Colonic mucosa (tissue), 4 donors: Measurements from ENCODE around the gene FBXL15. TPM values are rescaled to one million over a fixed set of nuclear protein-coding genes. Genes with fewer than 3 reads are reported as not detected.

ENCODE experiments used
- DNase-seq: peaks from one replicate; pipeline ENCODE4 v3.0.0-alpha.2; 2020
- H3K27ac ChIP-seq: fragments of 200-600 bp; one replicate; pipeline ENCODE4 v1.8.0; 2021
- H3K27me3 ChIP-seq: fragments of 200-600 bp; one replicate; pipeline ENCODE4 v1.8.0; 2021
- H3K36me3 ChIP-seq: fragments of 200-600 bp; one replicate; pipeline ENCODE4 v1.8.0; 2021
- H3K4me1 ChIP-seq: fragments of 200-600 bp; one replicate; pipeline ENCODE4 v1.8.0; 2021; ENCODE audit warnings: mild to moderate bottlenecking
- H3K4me3 ChIP-seq: fragments of 200-600 bp; one replicate; pipeline ENCODE4 v1.8.0; 2021
- H3K9ac ChIP-seq, 2 donors: one replicate each; pipeline ENCODE4 v1.7.0; 2013; ENCODE audit warnings: control low read depth in 2 of 2, low read depth in 2 of 2, low read length in 2 of 2
- H3K9me3 ChIP-seq: fragments of 200-600 bp; one replicate; pipeline ENCODE4 v1.8.0; 2021
- intact Hi-C: fragments of 100-400 bp; cut with DNase I; formaldehyde crosslinking; loops from one replicate; pipeline ENCODE4 v1.14.1; 2022
- total RNA-seq, 2 donors: library from RNA; stranded (reverse); fragmentation: NEBNext Ultra II Directional in 1 of 2; extraction: Animal tissue kit (Norgen Biotek cat#: 25700) in 1 of 2; gene quantifications; one replicate each; pipeline ENCODE4 v1.2.1, GENCODE V29; 2021
- TF ChIP-seq, protein P1 (sequence below): fragments of 200-600 bp; IDR thresholded peaks from one replicate; pipeline ENCODE4 v1.8.0; 2022; ENCODE audit warnings: antibody characterized with exemption, mild to moderate bottlenecking
- donor health status: healthy.
- donor health status: DM: no; HTN: no; CAD: no.
- donor health status: DM: no; HTN: no; CAD: no.

FBXL15 gene
- total RNA-seq, 2 donors from 2014 or later = 23.7 to 37.3 TPM

DNA sequence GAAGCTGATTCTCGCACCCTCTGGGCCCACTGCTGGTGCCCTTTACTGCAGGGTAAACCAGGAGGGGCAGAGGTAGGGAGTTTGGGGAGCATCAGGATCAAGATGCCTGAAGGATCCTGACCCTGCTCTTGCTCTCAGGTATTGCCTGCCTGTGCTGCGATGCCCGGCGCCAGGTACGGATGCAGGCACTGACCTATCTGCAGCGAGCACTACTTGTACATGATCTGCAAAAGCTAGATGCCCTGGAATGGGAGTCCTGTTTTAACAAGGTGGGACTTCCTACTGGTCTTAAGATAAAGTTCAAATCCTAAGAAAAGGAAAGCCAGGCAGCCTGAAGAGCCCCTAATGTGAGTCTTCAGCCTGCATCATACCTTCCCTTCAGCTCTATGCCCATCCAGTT, 41.3 kb upstream of the FBXL15 start:
- H3K36me3 ChIP-seq = peaks cover 32% of the 10 kb centered on the region
- no peaks in the 10 kb centered on the region for H3K9me3 ChIP-seq
- intact Hi-C loops = no loop called here
- no peak overlapping the region for H3K9ac ChIP-seq
- H3K27ac ChIP-seq = no peak overlapping the region
- no peaks in the 10 kb centered on the region for H3K4me1 ChIP-seq
- TF ChIP-seq, protein P1, sequence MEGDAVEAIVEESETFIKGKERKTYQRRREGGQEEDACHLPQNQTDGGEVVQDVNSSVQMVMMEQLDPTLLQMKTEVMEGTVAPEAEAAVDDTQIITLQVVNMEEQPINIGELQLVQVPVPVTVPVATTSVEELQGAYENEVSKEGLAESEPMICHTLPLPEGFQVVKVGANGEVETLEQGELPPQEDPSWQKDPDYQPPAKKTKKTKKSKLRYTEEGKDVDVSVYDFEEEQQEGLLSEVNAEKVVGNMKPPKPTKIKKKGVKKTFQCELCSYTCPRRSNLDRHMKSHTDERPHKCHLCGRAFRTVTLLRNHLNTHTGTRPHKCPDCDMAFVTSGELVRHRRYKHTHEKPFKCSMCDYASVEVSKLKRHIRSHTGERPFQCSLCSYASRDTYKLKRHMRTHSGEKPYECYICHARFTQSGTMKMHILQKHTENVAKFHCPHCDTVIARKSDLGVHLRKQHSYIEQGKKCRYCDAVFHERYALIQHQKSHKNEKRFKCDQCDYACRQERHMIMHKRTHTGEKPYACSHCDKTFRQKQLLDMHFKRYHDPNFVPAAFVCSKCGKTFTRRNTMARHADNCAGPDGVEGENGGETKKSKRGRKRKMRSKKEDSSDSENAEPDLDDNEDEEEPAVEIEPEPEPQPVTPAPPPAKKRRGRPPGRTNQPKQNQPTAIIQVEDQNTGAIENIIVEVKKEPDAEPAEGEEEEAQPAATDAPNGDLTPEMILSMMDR = no peak
- H3K27me3 ChIP-seq = no peaks in the 10 kb centered on the region
- no peak for DNase-seq
- H3K4me3 ChIP-seq = no peak overlapping the region

DNA sequence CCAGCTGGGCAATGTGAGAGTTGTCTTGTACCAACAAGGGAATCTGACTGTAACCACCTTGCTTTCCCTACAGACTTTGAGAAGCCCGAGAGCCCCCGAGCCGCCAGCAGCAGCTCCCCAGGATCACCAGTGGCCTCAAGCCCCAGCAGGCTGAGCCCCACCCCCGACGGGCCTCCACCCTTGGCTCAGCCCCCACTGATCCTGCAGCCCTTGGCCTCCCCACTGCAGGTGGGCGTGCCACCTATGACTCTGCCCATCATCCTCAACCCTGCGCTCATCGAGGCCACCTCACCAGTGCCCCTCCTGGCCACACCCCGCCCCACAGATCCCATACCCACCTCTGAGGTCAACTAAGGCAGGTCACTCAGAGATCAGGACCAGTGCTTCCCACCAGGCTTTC, 38.7 kb upstream of the FBXL15 start:
- Histone ChIP-seq H3K27ac (no peak overlapping the region), H3K36me3 (peaks cover 19% of the 10 kb centered on the region), H3K27me3 (no peaks in the 10 kb centered on the region), H3K4me1 (no peaks in the 10 kb centered on the region), H3K4me3 (no peak overlapping the region), H3K9ac (no peak overlapping the region), H3K9me3 (no peaks in the 10 kb centered on the region)
- intact Hi-C loops = no loop called here
- DNase-seq = no peak
- TF ChIP-seq, protein P1 = no peak

DNA sequence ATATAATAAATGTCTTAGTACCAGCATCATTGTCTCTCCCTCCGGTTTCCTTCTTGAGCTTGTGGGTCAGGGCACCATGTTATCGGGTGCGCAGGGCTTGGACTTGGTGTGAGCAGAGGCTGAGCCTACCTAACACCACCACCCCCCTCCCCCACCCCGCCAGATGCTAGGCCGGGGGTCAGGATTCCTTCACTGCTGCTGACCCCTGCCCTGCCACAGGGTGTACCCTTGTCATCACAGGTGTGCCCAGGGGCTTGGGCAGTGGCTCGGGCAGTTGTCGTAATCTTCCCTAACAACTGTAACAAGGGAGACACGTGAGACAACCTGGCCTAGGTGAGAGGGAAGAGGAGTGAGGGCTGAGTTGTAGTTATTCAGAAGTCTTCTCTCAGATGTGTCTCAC, 37.8 kb upstream of the FBXL15 start:
- Histone ChIP-seq H3K27me3 (no peaks in the 10 kb centered on the region), H3K4me1 (no peaks in the 10 kb centered on the region), H3K9me3 (no peaks in the 10 kb centered on the region), H3K4me3 (no peak overlapping the region), H3K36me3 (peaks cover 19% of the 10 kb centered on the region), H3K9ac (no peak overlapping the region), H3K27ac (no peak overlapping the region)
- no peak for DNase-seq
- TF ChIP-seq, protein P1 = no peak
- intact Hi-C loops = no loop called here

DNA sequence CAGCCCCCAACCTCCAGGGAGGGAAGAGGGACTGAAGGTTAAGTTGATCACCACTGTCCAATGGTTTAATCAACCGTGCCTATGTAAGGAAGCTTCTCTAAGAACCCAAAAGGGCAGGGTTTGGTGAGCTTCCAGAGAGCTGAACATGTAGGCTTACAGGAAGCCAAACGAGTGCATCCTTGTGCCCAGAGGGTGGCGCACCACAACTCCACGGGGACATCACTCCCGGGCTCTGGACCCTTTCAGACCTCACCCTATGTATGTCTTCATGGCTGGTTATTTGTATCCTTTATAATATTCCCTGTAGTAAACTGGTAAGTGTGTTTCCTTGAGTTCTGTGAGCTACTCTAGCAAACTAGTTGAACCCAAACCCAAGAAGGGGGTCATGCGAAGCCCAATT, 36.6 kb upstream of the FBXL15 start:
- no peak for DNase-seq
- Histone ChIP-seq H3K27ac (no peak overlapping the region), H3K36me3 (peaks cover 14% of the 10 kb centered on the region), H3K27me3 (no peaks in the 10 kb centered on the region), H3K4me3 (no peak overlapping the region), H3K9ac (no peak overlapping the region), H3K9me3 (no peaks in the 10 kb centered on the region), H3K4me1 (no peaks in the 10 kb centered on the region)
- intact Hi-C loops = no loop called here
- TF ChIP-seq, protein P1 = no peak

DNA sequence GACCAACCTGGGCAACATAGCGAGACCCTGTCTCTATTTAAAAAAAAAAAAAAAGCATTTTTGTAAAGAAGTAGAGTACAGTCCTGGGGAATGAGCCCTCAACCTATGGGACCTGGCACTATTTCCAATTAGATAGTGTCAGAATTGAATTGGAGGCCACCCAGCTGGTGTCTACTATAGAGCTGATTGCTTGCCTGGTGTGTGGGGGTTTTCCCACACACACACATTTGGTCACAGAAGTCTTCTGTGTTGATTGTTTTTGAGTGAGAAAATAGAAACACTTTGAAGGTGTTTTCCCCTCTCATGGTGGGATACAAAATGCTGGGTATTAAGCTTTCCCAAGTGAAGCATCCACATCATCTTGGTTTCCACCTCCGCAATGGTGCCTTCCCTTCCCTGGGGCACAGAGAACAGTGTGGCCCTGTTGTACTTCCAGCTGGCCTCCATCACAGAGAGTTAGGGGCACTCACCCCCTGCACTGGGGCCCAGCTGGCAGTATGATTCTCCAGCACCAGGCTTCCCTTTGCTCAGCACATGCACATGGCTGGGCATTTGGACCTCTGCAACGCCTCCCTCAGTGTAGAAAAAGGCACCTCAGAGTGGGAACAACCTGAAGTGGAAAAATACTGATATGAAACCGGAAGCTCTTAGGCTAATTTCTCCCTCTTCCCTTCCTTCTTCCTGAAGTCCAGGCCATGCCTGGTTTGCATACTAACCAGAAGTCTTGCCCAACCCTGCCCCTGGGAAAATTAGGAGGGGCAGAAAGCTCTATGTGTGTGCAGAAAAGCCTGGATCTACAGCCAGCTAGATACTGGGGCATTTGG, 35.8 kb upstream of the FBXL15 start:
- no peaks in the 10 kb centered on the region for H3K27me3 ChIP-seq
- intact Hi-C loops = no loop called here
- TF ChIP-seq, protein P1 = no peak
- no peak overlapping the region for H3K27ac ChIP-seq
- no peak overlapping the region for H3K9ac ChIP-seq
- H3K36me3 ChIP-seq = peaks cover 6% of the 10 kb centered on the region
- H3K9me3 ChIP-seq = no peaks in the 10 kb centered on the region
- H3K4me3 ChIP-seq = no peak overlapping the region
- DNase-seq = no peak
- H3K4me1 ChIP-seq = no peaks in the 10 kb centered on the region
